HUES48 (cell line): ENCODE measurements around the gene SCUBE1.

Experiments
- H3K27ac ChIP-seq: one replicate; pipeline ENCODE4 v1.7.0; 2013; ENCODE audit warnings: low read depth, low read length, inconsistent platforms
- H3K27me3 ChIP-seq: 2 replicates; pipeline ENCODE4 v1.6.1; 2013; ENCODE audit warnings: mild to moderate bottlenecking, low read length; ENCODE audit not compliant: control insufficient read depth, insufficient read depth
- H3K36me3 ChIP-seq: 2 replicates; pipeline ENCODE4 v1.6.1; 2013; ENCODE audit warnings: low read length; ENCODE audit not compliant: control insufficient read depth, insufficient read depth
- H3K4me1 ChIP-seq: 2 replicates; pipeline ENCODE4 v1.6.1; 2013; ENCODE audit warnings: mild to moderate bottlenecking, low read length; ENCODE audit not compliant: control insufficient read depth, insufficient read depth
- H3K4me3 ChIP-seq: 2 replicates; pipeline ENCODE4 v1.5.1; 2013; ENCODE audit warnings: mild to moderate bottlenecking, low read depth, low read length
- H3K9ac ChIP-seq: 2 replicates; pipeline ENCODE4 v1.6.1; 2013; ENCODE audit warnings: mild to moderate bottlenecking, low read depth, low read length, moderate library complexity
- H3K9me3 ChIP-seq: 2 replicates; pipeline ENCODE4 v1.6.1; 2013; ENCODE audit warnings: low read length; ENCODE audit not compliant: control insufficient read depth, insufficient read depth

The SCUBE1 gene

GRCh38 chr22:43338766-43339345, 4.3 kb downstream of the SCUBE1 start:
- no peak overlapping the region for H3K27ac ChIP-seq
- no peaks in the 10 kb centered on the region for H3K4me1 ChIP-seq
- no peak overlapping the region for H3K4me3 ChIP-seq
- no peaks in the 10 kb centered on the region for H3K9me3 ChIP-seq
- H3K36me3 ChIP-seq: no peaks in the 10 kb centered on the region
- H3K9ac ChIP-seq: no peak overlapping the region
- peaks cover 31% of the 10 kb centered on the region for H3K27me3 ChIP-seq

GRCh38 chr22:43337946-43338345, 5.2 kb downstream of the SCUBE1 start:
- no peaks in the 10 kb centered on the region for H3K9me3 ChIP-seq
- H3K27ac ChIP-seq: no peak overlapping the region

GRCh38 chr22:43337385-43337784, 5.8 kb downstream of the SCUBE1 start:
- Histone ChIP-seq H3K9ac (no peak overlapping the region), H3K36me3 (no peaks in the 10 kb centered on the region), H3K4me3 (no peak overlapping the region), H3K27me3 (peaks cover 24% of the 10 kb centered on the region), H3K4me1 (no peaks in the 10 kb centered on the region), H3K9me3 (no peaks in the 10 kb centered on the region), H3K27ac (no peak overlapping the region)

More at GRCh38 chr22:43337946-43338345, 5.2 kb downstream of the SCUBE1 start:
- H3K4me1 ChIP-seq: no peaks in the 10 kb centered on the region
- H3K4me3 ChIP-seq: no peak overlapping the region
- no peak overlapping the region for H3K9ac ChIP-seq
- peaks cover 27% of the 10 kb centered on the region for H3K27me3 ChIP-seq
- H3K36me3 ChIP-seq: no peaks in the 10 kb centered on the region

- no peaks in the 10 kb centered on the region; the same call in 1 of the 2 replicates for H3K27me3 ChIP-seq
- no peak overlapping the region for H3K4me3 ChIP-seq
- H3K36me3 ChIP-seq: no peaks in the 10 kb centered on the region
- H3K27ac ChIP-seq: no peak overlapping the region
- no peaks in the 10 kb centered on the region for H3K9me3 ChIP-seq
- H3K9ac ChIP-seq: no peak overlapping the region
- H3K4me1 ChIP-seq: no peaks in the 10 kb centered on the region
Measured at GRCh38 chr22:43334378-43334777, 8.8 kb downstream of the SCUBE1 start.

- Histone ChIP-seq H3K4me1 (no peaks in the 10 kb centered on the region), H3K4me3 (no peak overlapping the region), H3K27ac (no peak overlapping the region), H3K27me3 (no peaks in the 10 kb centered on the region), H3K36me3 (no peaks in the 10 kb centered on the region), H3K9ac (no peak overlapping the region), H3K9me3 (no peaks in the 10 kb centered on the region)
Measured at GRCh38 chr22:43333978-43334377, 9.2 kb downstream of the SCUBE1 start.

GRCh38 chr22:43333156-43333555, 10.0 kb downstream of the SCUBE1 start:
- Histone ChIP-seq H3K36me3 (no peaks in the 10 kb centered on the region), H3K4me3 (no peak overlapping the region), H3K27ac (no peak overlapping the region), H3K9me3 (no peaks in the 10 kb centered on the region), H3K9ac (no peak overlapping the region), H3K4me1 (no peaks in the 10 kb centered on the region; the same call in 1 of the 2 replicates), H3K27me3 (no peaks in the 10 kb centered on the region)

- Histone ChIP-seq H3K9me3 (no peaks in the 10 kb centered on the region), H3K27me3 (no peaks in the 10 kb centered on the region), H3K27ac (no peak overlapping the region), H3K4me3 (no peak overlapping the region), H3K9ac (no peak overlapping the region), H3K36me3 (no peaks in the 10 kb centered on the region), H3K4me1 (no peaks in the 10 kb centered on the region; the same call in 1 of the 2 replicates)
Measured at GRCh38 chr22:43331698-43332097, 11.5 kb downstream of the SCUBE1 start.

- no peaks in the 10 kb centered on the region; the same call in 1 of the 2 replicates for H3K4me1 ChIP-seq
- no peaks in the 10 kb centered on the region for H3K9me3 ChIP-seq
- no peaks in the 10 kb centered on the region for H3K27me3 ChIP-seq
- H3K27ac ChIP-seq: no peak overlapping the region
- no peak overlapping the region for H3K4me3 ChIP-seq
- H3K9ac ChIP-seq: no peak overlapping the region
- H3K36me3 ChIP-seq: no peaks in the 10 kb centered on the region
Measured at GRCh38 chr22:43331069-43331451, 12.1 kb downstream of the SCUBE1 start.

GRCh38 chr22:43330178-43331068, 12.7 kb downstream of the SCUBE1 start:
- Histone ChIP-seq H3K4me3 (no peak overlapping the region), H3K36me3 (no peaks in the 10 kb centered on the region), H3K27me3 (no peaks in the 10 kb centered on the region), H3K4me1 (no peaks in the 10 kb centered on the region; the same call in 1 of the 2 replicates), H3K9me3 (no peaks in the 10 kb centered on the region), H3K9ac (no peak overlapping the region), H3K27ac (no peak overlapping the region)

GRCh38 chr22:43329061-43329460, 14.1 kb downstream of the SCUBE1 start:
- H3K9ac ChIP-seq: no peak overlapping the region
- no peaks in the 10 kb centered on the region for H3K27me3 ChIP-seq
- no peaks in the 10 kb centered on the region for H3K9me3 ChIP-seq
- no peaks in the 10 kb centered on the region for H3K36me3 ChIP-seq
- H3K4me1 ChIP-seq: no peaks in the 10 kb centered on the region; the same call in 1 of the 2 replicates
- no peak overlapping the region for H3K27ac ChIP-seq
- H3K4me3 ChIP-seq: no peak overlapping the region

- Histone ChIP-seq H3K9me3 (no peaks in the 10 kb centered on the region), H3K4me1 (no peaks in the 10 kb centered on the region; the same call in 1 of the 2 replicates), H3K36me3 (no peaks in the 10 kb centered on the region), H3K27me3 (no peaks in the 10 kb centered on the region), H3K27ac (no peak overlapping the region), H3K4me3 (no peak overlapping the region), H3K9ac (no peak overlapping the region)
Measured at GRCh38 chr22:43327157-43327438, 16.1 kb downstream of the SCUBE1 start.
